Transverse colon (tissue), 4 donors: ENCODE measurements around the gene SLC29A1. TPM values are rescaled to one million over a fixed set of nuclear protein-coding genes. Genes with fewer than 3 reads are reported as not detected.

Experiments
- DNase-seq: peaks from one replicate; pipeline ENCODE4 v3.0.0-alpha.2; 2019
- H3K27ac ChIP-seq, 4 donors: fragments of 200-600 bp; sonication (generic); 2 replicates each; pipeline ENCODE4 v1.5.1; 2016 to 2018; ENCODE audit warnings: inconsistent platforms in 4 of 4
- H3K27me3 ChIP-seq: fragments of 200-600 bp; sonication (generic); 2 replicates; pipeline ENCODE4 v1.5.1; 2017; ENCODE audit warnings: inconsistent platforms
- H3K36me3 ChIP-seq, 4 donors: fragments of 200-600 bp; sonication (generic); 2 replicates each; pipeline ENCODE4 v1.5.1; 2017 to 2019; ENCODE audit warnings: inconsistent platforms in 4 of 4
- H3K4me1 ChIP-seq, 4 donors: fragments of 200-600 bp; sonication (generic); 2 replicates each; pipeline ENCODE4 v1.5.1; 2017 to 2020; ENCODE audit warnings: inconsistent platforms in 4 of 4
- H3K4me3 ChIP-seq, 4 donors: fragments of 200-600 bp; sonication (generic); 1 replicate in 1 of 4; 2 replicates in 3 of 4; pipeline versions ENCODE4 v1.5.1 to v1.6.1; 2017 to 2019; ENCODE audit warnings: inconsistent platforms in 4 of 4
- H3K9me3 ChIP-seq, 2 donors: fragments of 200-600 bp; sonication (generic); 2 replicates each; pipeline ENCODE4 v1.5.1; 2017 to 2019; ENCODE audit warnings: inconsistent platforms in 2 of 2
- CTCF ChIP-seq, 5 experiments: fragments of 200-600 bp in 3 of 5; fragments of 450-650 bp in 2 of 5; sonication (generic) in 3 of 5; IDR thresholded peaks; 1 replicate in 2 of 5; 2 replicates in 3 of 5; pipeline ENCODE4 v1.5.1; 2016 to 2017; ENCODE audit warnings: antibody characterized with exemption in 5 of 5, inconsistent platforms in 3 of 5, mild to moderate bottlenecking in 2 of 5, moderate library complexity in 1 of 5
- EP300 ChIP-seq: sonication (generic); formaldehyde crosslinking; IDR thresholded peaks from one replicate; pipeline ENCODE4 v1.6.1; 2017; ENCODE audit warnings: antibody characterized with exemption, low read depth
- POLR2A ChIP-seq: fragments of 450-650 bp; IDR thresholded peaks from one replicate; pipeline ENCODE4 v1.6.1; 2016; ENCODE audit warnings: antibody characterized with exemption, mild to moderate bottlenecking, moderate library complexity
- POLR2AphosphoS5 ChIP-seq, 3 donors: sonication (generic); formaldehyde crosslinking; IDR thresholded peaks; one replicate each; pipeline ENCODE4 v1.6.1; 2016; ENCODE audit warnings: antibody characterized with exemption in 3 of 3
- WGBS, 2 donors: methylation state at CpG; one replicate each; pipeline ENCODE4 v1.1.5; 2018; ENCODE audit warnings: low coverage in 1 of 2; 5-methylcytosine and 5-hydroxymethylcytosine counted together
- in situ Hi-C, 4 donors: fragments of 200-750 bp; cut with MboI; loops; one replicate each; pipeline versions ENCODE4 v1.15.0 to v1.15.1; 2017; ENCODE audit warnings: low sequenced_read_pairs in 3 of 4, low pct_ligation_motif_present in 1 of 4, low pct_unique_long_range_greater_than_20kb in 1 of 4
- intact Hi-C: fragments of 100-400 bp; cut with DNase I; formaldehyde crosslinking; loops from one replicate; pipeline ENCODE4 v1.15.1; 2023; ENCODE audit warnings: low total_unique reads
- total RNA-seq, 4 donors: library from RNA; depleted of rRNA; stranded (reverse); fragments of >200 nt; gene quantifications; one replicate each; pipeline ENCODE4 v1.1.0, GENCODE V29; 2016

The SLC29A1 gene
- total RNA-seq, 4 donors from 2014 or later, result 25.1 to 45.2 (median 35.6) TPM

DNA sequence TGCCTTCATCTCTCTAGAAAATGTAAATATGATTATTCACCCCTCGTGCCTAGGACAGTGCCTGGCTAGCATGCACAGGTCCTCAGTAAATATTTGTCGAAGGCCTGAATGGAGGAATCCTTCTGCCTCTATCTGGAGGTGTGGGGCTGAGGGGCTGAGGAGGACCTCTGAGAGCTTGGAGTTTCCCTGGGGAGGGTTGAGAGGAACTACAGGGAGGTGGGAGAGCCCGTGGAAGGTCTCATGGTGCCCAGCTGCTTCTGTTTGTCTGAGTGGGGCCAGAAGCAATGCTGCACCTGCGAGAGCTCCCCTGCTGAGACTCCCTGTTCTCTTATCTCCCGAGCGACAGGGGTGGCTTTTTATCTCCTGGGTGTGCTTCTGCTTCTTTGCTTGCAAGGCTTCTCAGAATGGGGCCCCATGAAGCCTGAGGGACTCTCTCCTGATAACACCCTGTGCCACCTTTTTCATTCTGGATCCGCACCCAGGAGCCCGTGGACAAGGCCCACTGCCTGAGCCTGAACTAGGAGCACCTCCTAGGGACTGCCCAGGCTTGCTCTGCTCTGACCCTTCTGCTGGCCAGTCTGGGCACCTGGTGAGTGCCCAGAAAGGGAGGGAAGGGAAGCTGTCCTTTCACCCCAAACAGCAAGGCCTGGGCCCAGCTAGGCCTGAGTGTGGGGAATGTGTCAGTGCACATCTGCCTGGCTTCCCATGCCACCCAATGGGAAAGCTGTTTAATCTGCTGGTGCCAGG lies 2.4 kb downstream of the SLC29A1 start:
- WGBS, 2 donors, result 67 to 86% methylated on average over 1 to 8 of the region's 8 CpGs

GRCh38 chr6:44226368-44227147 lies 3.2 kb downstream of the SLC29A1 start:
- in situ Hi-C loops (no loop called here), intact Hi-C loops (no loop called here)
- DNase-seq, result no peak

More for the DNA sequence above, 2.4 kb downstream of the SLC29A1 start:
- Histone ChIP-seq H3K27me3 (peaks cover 4% of the 10 kb centered on the region), H3K36me3 (no peaks in the 10 kb centered on the region), H3K27ac (peak overlapping the region; percentile 33 to 94 (median 86)), H3K9me3 (no peaks in the 10 kb centered on the region), H3K4me3 (no peak overlapping the region), H3K4me1 (peaks cover 35 to 73% (median 51%) of the 10 kb centered on the region in 4 donors)
- in situ Hi-C loops, result no loop called here
- no peak for TF ChIP-seq POLR2AphosphoS5 (IDR thresholded peaks at IDR 0.05)
- no peak for TF ChIP-seq CTCF (IDR thresholded peaks at IDR 0.05)
- TF ChIP-seq POLR2A, result no peak
- no peak for TF ChIP-seq EP300
- no peak for DNase-seq
- intact Hi-C loops, result no loop called here

GRCh38 chr6:44227148-44227793 lies 3.9 kb downstream of the SLC29A1 start:
- Histone ChIP-seq H3K36me3 (no peaks in the 10 kb centered on the region), H3K27ac (peak overlapping the region; percentile 22 to 94 (median 86)), H3K27me3 (peaks cover 4% of the 10 kb centered on the region), H3K9me3 (no peaks in the 10 kb centered on the region), H3K4me1 (peaks cover 22 to 58% (median 36%) of the 10 kb centered on the region in 4 donors), H3K4me3 (no peak overlapping the region)
- in situ Hi-C loops, result no loop called here
- intact Hi-C loops, result no loop called here
- DNase-seq, result no peak
- TF ChIP-seq POLR2A (no peak), CTCF (IDR thresholded peaks at IDR 0.05) (no peak), POLR2AphosphoS5 (IDR thresholded peaks at IDR 0.05) (no peak), EP300 (no peak)
- WGBS, 2 donors, result 65% methylated on average over 7 of the region's 7 CpGs; no CpG with 5 or more reads in 1 of the 2 donors

More at GRCh38 chr6:44226368-44227147, 3.2 kb downstream of the SLC29A1 start:
- no peaks in the 10 kb centered on the region for H3K36me3 ChIP-seq
- H3K4me3 ChIP-seq, result no peak overlapping the region
- no peaks in the 10 kb centered on the region for H3K9me3 ChIP-seq
- H3K4me1 ChIP-seq, result peaks cover 27 to 65% (median 43%) of the 10 kb centered on the region in 4 donors
- H3K27me3 ChIP-seq, result peaks cover 4% of the 10 kb centered on the region
- 52 to 71% methylated on average over 3 to 15 of the region's 15 CpGs for WGBS, 2 donors
- TF ChIP-seq CTCF (IDR thresholded peaks at IDR 0.05) (no peak), EP300 (no peak), POLR2AphosphoS5 (IDR thresholded peaks at IDR 0.05) (no peak), POLR2A (no peak)
- peak overlapping the region; percentile 33 to 94 (median 86) for H3K27ac ChIP-seq

GRCh38 chr6:44228031-44228430 lies 4.6 kb downstream of the SLC29A1 start:
- Histone ChIP-seq H3K36me3 (no peaks in the 10 kb centered on the region), H3K4me1 (peaks cover 20 to 55% (median 33%) of the 10 kb centered on the region in 4 donors), H3K9me3 (no peaks in the 10 kb centered on the region), H3K27ac (peak overlapping the region in 3 of 4 donors; percentile 85 to 94 (median 86)), H3K27me3 (peaks cover 4% of the 10 kb centered on the region), H3K4me3 (no peak overlapping the region)
- intact Hi-C loops, result no loop called here
- no peak for TF ChIP-seq CTCF (IDR thresholded peaks at IDR 0.05)
- TF ChIP-seq POLR2AphosphoS5 (IDR thresholded peaks at IDR 0.05), result no peak
- no peak for TF ChIP-seq EP300
- no peak for TF ChIP-seq POLR2A
- DNase-seq, result no peak
- 70 to 82% methylated on average over 2 to 6 of the region's 6 CpGs for WGBS, 2 donors
- in situ Hi-C loops, result no loop called here
